GM19455 (cell line): ENCODE results near the gene MT1A.
"Not testable (repeated sequence)": the region's sequence is repeated elsewhere in the genome, so short reads cannot be mapped to it uniquely, and the experiment has no call there.

ENCODE experiments used
- ATAC-seq: cut with Tn5 transposase; IDR thresholded peaks from one replicate; pipeline ENCODE4 v1.9.1; 2021; ENCODE audit not compliant: unreplicated experiment

Gene MT1A

DNA sequence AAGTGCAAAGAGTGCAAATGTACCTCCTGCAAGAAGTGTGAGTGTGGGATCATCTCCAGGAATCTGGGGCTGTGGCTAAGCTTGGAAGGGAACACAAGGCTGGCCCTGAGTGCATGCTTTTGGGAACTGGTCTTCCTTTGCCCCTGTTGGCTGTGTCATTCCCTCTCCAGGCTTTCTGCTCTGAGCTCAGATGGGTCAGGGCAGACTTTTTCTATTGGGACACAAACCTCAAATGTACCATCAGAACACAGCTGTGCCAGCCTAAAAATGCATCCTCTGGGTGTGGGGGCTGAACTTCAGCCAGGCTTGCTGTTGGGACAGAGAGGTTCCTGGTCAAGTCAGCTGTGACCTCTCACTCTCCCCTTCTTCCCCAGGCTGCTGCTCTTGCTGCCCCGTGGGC, 14.1 kb downstream of the MT1A start:
- ATAC-seq, result no peak

DNA sequence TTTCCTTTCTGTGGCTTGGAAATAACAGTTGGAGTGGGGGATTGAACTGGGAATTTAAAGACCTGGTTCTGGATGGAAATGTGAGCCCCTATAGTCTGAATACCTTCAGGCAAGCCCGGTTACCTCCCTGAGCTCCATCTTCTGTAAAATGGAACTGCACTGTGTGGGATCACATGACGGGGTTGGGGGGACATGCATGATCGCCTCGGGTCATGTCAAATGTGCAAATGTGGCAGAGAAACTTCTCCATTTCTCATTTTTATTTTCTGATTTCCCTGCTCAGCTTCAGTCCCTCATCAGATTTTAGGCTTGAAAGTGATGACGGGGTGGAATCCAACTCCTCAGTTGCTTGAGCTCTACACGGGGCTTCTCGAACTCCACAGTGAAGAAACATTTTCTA, 14.8 kb downstream of the MT1A start:
- no peak for ATAC-seq

DNA sequence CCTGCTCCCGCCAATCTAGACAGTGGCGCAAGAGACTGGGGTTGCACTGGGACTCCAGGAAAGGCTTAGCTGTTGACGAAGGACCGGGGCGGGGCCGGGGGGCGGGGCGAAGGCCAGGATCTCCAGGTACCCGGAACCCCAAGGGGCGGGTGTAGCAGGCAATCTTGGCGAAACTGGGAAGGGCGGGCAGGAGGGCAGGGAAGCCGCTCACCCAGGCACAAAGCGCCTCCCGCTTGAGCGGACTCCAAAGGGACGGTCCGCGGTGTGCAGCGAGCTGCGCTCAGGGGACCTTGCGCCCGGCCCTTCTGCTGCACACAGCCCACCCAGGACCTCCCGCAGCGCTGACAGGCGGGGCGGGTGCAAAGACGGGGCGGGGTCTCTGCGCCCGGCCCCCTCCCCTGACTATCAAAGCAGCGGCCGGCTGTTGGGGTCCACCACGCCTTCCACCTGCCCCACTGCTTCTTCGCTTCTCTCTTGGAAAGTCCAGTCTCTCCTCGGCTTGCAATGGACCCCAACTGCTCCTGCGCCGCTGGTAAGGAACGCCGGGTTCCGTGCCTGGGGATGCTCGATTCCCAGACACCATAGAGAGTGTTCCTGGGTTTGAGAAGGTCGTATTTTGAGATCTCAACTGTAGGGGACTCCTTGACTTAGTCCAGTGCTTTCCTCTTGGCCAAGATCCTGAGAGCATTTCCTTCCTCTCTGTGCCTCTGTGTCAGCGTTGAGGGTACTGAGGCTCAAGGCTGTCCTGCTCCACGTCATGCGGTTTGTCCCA, 19.3 kb downstream of the MT1A start, which contains the start of gene MT1F:
TSS of gene MT1F (plus strand) at position 405 of the 772 bp plus-strand sequence. CDS start at position 505, 100 bp downstream.
- ATAC-seq, result no peak

DNA sequence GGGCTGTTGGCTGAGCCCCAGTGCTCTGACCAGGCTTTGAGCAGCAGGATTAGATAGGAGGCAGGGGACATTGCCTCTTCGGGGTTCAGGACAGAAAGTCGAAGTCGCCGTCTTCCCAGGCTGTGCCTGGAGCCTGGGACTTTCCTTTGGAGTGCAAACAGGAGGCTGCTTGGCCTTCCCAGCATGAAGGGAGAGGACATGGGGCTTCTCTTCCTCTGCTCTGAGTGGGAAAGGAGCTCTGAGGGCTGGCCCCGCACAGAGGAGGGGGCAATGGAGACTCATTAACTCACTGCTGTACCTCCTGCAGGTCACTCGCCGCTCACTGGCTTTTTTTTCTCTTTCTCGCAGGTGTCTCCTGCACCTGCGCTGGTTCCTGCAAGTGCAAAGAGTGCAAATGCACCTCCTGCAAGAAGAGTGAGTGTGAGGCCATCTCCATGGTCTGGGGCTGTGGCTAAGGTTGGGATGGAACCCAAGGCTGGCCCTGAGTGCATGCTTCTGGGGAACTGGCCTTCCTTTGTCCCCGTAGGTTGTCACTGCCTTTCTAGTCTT, 19.9 kb downstream of the MT1A start:
- ATAC-seq, result no peak

DNA sequence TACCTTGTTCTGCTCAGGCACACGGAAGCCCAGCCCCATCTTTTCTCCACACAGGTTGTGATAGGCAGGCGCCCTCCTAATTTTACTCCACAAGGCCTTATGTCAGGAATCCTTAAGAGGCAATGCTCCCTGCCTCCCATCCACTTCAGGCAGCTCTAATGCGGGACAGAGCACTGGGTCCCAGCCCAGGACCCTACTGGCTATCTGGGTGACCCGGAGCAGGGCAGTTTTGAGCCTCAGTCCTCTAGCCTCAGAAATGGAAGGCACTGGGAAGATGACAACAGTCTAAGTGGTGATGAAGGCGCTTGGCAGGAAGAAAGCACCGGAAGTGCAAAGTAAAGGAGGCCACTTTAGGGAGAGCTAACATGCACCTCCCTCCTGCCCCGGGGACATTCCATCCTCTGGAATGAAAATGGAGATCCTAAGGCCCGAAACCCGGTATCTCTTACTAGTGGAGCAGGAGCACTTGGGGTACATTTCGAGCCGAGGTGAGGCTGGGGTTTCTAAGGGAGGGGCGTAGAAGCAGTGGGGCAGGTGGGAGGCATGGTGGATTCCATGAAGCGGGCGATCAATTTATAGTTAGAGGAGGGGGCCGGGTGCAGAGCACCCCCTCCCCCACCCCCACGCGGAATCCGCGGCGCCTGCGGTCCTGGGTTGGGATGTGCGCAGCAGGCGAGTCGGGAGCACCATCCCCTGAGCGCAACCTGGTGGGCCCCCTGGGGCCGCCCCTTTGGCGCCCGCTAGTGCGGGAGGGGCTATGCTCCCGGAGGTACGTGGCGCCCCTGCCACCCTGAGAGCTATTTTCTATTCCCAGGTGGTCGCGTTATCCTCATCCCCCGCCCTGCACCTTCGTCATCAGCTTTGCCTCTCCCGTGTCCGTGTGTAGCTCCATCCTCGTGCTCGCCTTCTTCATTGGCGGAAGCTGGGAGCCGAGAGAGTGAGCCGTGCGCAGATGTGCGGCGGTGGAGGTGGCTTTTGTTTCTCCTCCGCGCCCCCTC, 24.2 kb downstream of the MT1A start:
- ATAC-seq, result no peak

DNA sequence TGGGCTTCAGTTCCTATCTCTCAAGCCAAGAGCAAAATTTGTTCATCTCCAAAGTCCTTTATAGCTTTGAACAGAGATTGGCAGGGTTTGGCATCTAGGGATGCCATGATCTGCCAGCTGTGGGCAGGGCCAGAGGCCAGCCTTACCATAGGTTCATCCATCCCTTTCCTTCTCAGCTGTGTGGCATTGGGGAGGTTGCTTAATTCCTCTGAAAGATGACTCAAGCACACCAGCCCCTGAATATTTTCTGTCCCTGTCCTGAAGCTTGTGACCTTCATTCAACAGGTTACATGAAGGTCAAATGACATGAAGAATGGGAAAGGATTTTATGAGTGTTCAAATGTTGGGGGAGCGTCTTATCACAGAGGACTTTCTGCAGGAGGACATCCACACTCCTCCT, 26.0 kb downstream of the MT1A start:
- no peak for ATAC-seq

DNA sequence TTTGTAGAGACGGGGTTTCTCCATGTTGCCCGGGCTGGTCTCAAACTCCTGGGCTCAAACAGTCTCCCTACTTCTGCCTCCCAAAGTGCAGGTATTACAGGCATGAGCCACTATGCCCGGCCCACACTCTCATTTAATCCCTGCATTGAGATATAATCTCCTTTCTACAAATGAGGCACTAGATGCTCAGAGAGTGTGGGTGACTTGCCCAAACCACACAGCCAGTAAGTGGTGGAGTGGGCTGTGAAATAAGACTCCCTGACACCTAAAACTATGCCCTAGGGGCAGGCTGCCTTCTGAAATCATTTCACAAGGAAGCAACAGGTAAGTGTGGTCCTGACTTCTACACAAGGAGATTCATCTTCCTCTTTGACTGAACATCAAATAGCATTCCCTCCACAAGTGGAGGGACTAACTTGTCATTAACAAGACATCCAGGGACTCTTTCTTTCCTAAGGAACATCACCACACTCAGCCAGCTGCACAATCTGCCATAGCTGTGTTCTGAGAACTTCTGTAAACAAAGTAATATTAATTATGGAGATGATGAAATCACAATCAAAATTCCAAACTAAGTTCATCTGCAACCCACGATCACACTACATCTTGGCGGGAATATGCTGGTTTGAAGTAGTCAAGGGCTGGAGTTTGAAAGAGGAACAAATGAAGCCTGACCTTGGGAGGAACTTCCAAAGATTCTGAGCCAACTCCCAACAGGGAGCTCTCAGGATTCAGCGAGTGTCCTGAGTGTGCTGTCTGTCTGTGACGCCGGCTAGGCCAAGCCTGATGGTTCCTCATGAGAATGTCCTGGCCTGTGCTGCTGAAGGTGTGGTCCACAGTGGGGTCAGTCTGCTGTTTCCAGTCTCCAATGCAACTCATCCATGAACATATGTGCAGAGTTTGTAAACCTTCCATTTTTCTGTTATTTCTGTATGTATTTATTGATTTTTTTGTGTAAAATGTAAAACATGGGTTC, 27.1 kb downstream of the MT1A start:
- ATAC-seq, result not testable (repeated sequence)

DNA sequence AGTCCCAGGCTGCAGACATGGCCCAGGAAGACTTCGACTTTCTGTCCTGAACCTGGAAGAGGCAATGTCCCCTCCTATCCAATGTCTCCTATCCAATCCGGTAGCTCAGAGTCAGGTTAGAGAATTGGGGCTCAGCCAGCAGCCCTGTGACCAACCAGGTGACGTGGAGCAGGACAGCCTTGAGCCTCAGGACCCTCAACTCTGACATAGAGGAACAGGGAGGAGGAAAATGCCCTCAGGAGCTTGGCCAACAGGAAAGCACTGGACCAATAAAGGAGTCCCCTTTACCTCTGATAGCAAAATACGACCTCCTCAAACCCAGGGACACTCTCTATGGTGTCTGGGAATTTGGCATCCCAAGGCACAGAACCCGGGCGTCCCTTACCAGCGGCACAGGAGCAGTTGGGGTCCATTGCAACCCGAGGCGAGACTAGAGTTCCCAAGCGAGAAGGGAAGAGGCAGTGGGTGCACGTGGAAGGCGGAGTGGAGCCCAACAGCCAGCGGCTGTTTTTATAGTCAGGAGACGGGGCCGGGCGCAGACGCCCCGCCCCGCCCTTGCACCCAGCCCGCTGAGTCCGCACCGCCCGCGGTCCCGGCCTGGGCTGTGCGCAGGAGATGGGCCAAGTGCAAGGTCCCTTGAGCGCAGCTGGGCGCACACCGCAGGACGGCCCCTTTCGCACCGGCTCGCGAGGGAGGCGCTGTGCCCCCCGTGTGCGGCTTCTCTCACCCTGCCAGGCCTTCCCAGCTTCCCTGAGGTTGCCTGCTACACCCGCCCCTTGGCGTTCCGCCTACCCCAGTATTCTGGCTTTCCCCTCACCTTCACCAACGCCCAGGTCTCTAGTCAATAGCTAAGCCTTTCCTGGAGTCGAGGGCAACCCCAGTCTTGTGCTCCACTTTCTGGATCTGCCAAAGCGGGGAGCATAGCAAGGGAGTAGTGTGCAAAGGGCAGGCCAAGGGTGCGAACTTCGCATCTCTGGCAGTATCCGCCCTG, 29.4 kb downstream of the MT1A start, which contains the start of gene MT1G:
TSS of gene MT1G (minus strand) at position 485 of the 991 bp plus-strand sequence. CDS start at position 413, 72 bp downstream.
- ATAC-seq, result no peak

DNA sequence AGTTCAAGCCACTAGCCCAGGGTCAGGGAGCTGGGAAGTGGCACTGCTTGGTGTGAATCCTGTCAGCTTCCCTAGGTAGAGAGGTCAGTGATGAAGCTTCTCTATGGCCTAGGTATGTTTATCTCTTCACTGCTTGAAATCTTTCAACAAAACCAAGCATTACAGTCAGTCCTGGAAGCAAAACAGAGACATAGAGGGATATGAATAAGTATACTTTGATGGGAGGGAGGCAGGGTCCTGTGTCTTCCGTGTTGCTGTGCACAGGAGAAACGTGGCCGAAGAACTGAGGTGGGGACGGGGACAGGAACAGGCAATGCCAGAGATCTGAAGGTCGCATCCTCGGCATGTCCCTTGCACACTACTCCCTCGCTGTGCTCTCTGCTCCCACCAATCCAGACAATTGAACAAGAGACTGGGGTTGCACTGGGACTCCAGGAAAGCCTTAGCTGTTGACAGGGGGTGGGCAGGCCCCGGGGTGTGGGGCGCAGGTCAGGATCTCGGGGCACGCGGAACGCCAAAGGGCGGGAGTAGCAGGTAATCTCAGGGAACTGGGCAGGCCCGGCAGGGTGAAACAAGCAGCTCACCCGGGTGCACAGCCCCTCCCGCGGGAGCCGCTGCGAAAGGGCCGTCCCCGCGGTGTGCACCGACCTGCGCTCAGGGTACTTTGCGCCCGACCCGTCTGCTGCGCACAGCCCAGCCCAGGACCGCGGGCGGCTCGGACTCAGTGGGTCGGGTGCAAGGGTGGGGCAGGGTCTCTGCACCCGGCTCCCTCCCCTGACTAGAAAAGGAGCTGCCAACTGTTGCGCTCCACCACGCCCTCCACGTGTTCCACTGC, 30.8 kb downstream of the MT1A start, which contains the start of gene MT1H:
TSS of gene MT1H (plus strand) at position 810 of the 835 bp plus-strand sequence. CDS start 71 bp downstream, outside the sequence.
- ATAC-seq, result no peak

DNA sequence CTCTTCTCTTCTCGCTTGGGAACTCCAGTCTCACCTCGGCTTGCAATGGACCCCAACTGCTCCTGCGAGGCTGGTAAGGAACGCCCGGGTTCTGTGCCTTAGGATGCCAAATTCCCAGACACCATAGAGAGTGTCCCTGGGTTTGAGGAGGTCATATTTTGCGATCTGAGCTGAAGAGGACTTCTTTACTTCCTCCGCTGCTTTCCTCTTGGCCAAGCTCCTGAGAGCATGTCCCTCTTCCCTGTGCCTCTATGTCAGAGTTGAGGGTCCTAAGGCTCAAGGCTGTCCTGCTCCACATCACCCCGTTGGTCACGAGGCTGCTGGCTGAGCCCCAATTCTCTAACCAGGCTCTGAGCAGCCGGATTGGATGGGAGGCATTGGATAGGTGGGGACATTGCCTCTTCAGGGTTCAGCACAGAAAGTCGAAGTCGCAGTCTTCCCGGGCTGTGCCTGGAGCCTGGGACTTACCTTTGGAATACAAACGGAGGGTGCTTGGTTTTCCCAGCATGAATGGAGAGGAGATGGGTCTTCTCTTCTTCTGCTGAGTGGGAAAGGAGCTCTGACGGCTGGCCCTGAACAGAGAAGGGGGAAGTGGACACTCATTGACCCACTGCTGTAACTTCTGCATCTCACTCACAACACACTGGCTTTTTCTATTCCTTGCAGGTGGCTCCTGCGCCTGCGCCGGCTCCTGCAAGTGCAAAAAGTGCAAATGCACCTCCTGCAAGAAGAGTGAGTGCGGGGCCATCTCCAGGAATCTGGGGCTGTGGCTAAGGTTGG, 31.6 kb downstream of the MT1A start:
- no peak for ATAC-seq

DNA sequence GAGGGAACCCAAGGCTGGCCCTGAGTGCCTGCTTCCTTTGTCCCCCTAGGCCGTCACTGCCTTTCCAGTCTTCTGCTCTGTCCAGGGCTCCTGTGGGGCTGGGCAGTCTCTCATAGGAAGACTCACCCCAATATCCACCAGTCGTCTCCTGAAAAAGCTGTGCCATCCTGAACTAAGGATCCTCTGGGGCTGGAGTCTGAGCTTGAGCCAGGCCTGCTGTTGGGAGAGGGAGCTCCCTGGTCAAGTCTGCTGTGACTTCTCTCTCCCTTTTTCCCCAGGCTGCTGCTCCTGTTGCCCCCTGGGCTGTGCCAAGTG, 32.1 kb downstream of the MT1A start:
- no peak for ATAC-seq

DNA sequence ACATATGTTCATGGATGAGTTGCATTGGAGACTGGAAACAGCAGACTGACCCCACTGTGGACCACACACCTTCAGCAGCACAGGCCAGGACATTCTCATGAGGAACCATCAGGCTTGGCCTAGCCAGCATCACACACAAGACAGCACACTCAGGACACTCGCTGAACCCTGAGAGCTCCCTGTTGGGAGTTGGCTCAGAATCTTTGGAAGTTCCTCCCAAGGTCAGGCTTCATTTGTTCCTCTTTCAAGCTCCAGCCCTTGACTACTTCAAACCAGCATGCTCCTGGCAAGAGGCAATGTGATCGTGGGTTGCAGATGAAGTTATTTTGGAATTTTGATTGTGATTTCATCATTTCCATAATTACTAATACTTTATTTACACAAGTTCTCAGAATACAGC, 33.2 kb downstream of the MT1A start:
- not testable (repeated sequence) for ATAC-seq

DNA sequence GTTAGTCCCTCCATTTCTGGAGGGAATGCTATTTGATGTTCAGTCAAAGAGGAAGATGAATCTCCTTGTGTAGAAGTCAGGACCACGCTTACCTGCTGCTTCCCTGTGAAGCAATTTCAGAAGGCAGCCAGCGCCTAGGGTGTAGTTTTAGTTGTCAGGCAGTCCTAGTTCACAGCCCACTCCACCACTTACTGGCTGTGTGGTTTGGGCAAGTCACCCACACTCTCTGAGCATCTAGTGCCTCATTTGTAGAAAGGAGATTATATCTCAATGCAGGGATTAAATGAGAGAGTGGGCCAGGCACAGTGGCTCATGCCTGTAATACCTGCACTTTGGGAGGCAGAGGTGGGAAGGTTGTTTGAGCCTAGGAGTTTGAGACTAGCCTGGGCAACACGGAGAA, 33.7 kb downstream of the MT1A start:
- not testable (repeated sequence) for ATAC-seq

DNA sequence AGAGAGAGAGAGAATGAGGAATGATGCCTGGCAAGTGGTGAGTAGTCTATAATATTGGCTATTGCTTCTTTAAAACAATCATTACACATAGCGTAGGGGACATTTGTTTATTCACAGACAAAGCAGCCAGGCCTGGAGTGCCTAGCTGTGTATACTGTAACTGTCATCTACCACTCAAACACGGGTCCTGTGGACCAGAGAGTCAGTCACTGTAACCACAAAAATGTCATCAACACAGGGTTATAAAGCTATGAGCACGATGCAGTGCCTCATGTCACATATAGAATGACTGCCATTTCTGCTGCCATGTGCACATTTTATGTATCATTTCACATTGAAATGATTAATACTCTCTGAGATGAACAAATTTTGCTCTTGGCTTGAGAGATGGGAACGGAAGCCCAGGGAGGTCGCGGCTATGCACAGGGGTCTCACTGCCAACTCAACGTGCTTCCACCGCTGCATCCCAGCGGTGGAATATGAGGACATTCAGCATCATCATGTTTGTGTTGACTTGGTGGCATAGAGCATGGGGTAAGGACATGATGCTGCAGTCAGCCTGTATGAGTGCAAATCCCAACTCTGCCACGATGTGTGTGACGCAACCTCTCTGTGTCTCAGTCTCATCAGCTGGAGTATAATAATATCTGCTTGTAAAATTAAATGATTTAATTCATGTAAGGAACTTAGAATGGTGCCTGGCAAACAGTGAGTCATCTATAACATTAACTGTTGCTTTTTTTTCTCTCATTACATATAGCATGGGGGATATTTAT, 34.5 kb downstream of the MT1A start:
- no peak for ATAC-seq

DNA sequence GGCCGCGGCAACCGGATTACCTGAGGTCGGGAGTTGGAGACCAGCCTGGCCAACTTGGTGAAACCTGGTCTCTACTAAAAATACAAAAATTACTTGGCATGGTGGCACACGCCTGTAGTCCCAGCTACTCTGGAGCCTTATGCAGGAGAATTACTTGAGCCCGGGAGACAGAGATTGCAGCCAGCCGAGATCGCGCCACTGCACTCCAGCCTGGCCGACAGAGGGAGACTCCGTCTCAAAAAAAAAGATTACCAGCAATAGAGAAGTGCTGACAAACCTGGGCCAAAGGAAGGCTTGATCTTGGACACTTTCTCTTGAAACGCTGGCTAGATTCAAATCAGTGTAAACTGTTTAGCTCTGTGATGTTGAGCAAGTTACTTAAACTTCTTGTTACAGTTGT, 35.5 kb downstream of the MT1A start:
- no peak for ATAC-seq

DNA sequence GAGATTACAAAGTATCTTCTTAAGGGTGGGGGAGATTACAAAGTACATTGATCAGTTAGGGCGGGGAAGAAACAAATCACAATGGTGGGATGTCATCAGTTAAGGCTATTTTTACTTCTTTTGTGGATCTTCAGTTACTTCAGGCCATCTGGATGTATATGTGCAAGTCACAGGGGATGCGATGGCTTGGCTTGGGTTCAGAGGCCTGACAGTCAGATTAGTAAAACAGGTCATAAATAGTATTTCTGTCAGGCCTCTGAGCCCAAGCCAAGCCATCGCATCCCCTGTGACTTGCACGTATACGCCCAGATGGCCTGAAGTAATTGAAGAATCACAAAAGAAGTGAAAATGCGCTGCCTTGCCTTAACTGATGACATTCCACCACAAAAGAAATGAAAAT, 36.1 kb downstream of the MT1A start:
- not testable (repeated sequence) for ATAC-seq
